ENCODE measurements around the gene ARHGAP19.

ARHGAP19 gene

DNA sequence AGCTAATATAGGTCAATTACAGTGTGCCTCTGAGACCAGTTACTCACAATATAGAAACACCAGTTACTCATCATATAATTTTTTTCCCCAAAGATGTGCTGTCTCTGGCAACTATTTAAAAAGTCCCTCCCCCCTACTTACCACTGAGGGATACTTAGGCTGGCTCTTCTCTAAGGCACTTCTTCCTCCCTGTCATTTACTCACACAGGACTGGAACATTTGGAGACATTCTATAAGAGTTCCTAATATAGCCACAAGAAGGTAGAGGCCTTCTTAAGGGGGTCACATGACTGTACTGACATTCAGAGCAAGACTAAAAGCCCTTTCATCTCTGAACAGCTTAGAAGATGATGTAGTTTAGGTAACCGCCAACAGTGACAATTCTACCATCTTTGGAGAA lies 62.3 kb downstream of the ARHGAP19 start:
- H3K4me3 ChIP-seq (replicated peaks; ENCODE audit: insufficient read depth, low read length) = no peak overlapping the region
- no peak overlapping the region for H3K27ac ChIP-seq (replicated peaks)
- TF ChIP-seq, protein P1, sequence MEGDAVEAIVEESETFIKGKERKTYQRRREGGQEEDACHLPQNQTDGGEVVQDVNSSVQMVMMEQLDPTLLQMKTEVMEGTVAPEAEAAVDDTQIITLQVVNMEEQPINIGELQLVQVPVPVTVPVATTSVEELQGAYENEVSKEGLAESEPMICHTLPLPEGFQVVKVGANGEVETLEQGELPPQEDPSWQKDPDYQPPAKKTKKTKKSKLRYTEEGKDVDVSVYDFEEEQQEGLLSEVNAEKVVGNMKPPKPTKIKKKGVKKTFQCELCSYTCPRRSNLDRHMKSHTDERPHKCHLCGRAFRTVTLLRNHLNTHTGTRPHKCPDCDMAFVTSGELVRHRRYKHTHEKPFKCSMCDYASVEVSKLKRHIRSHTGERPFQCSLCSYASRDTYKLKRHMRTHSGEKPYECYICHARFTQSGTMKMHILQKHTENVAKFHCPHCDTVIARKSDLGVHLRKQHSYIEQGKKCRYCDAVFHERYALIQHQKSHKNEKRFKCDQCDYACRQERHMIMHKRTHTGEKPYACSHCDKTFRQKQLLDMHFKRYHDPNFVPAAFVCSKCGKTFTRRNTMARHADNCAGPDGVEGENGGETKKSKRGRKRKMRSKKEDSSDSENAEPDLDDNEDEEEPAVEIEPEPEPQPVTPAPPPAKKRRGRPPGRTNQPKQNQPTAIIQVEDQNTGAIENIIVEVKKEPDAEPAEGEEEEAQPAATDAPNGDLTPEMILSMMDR (IDR thresholded peaks at IDR 0.05; ENCODE audit: insufficient read depth, low read length) = no peak
- TF ChIP-seq GABPA (IDR thresholded peaks at IDR 0.05; ENCODE audit: low read depth) (no peak), SPI1 (IDR thresholded peaks at IDR 0.05; ENCODE audit: borderline replicate concordance, low read depth) (no peak), REST (IDR thresholded peaks at IDR 0.05; ENCODE audit: insufficient replicate concordance, low read depth) (no peak)
- no peak for DNase-seq (ENCODE audit: low read depth in 1 of 2, low spot score in 1 of 2)
- no peaks in the 10 kb centered on the region for H3K27me3 ChIP-seq (ENCODE audit: insufficient read depth, poor library complexity, severe bottlenecking)

- no peak overlapping the region for H3K4me3 ChIP-seq (replicated peaks; ENCODE audit: insufficient read depth, low read length)
- no peaks in the 10 kb centered on the region for H3K27me3 ChIP-seq (ENCODE audit: insufficient read depth, poor library complexity, severe bottlenecking)
- no peak overlapping the region for H3K27ac ChIP-seq (replicated peaks)
- TF ChIP-seq, protein P1 (IDR thresholded peaks at IDR 0.05; ENCODE audit: insufficient read depth, low read length) = no peak
- no peak for TF ChIP-seq GABPA (IDR thresholded peaks at IDR 0.05; ENCODE audit: low read depth)
- TF ChIP-seq SPI1 (IDR thresholded peaks at IDR 0.05; ENCODE audit: borderline replicate concordance, low read depth) = no peak
- TF ChIP-seq POLR2AphosphoS5 (IDR thresholded peaks at IDR 0.05; ENCODE audit: low read depth) = no peak
- DNase-seq (ENCODE audit: low read depth in 1 of 2, low spot score in 1 of 2) = no peak
Observed at GRCh38 chr10:97229322-97230015, 63.0 kb downstream of the ARHGAP19 start.

DNA sequence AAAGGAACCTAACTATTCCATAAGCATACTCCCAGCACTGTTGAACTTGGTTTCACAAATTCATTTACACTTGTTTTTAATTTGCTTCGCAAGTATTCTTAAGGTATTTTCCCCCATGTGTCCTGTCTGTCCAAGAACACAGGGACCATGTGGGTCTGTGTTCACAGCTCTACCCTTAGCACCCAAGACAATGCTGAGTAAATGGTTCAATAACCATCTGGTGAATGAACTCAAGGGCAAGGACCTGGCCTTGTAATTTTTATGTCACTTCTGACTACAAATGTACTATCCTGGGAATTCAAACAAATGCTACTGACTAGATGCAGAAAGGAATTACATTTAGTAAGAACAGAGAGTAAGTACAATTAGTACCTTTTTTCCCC lies 63.7 kb downstream of the ARHGAP19 start:
- H3K4me3 ChIP-seq (replicated peaks; ENCODE audit: insufficient read depth, low read length) = no peak overlapping the region
- no peak for DNase-seq (ENCODE audit: low read depth in 1 of 2, low spot score in 1 of 2)
- no peak overlapping the region for H3K27ac ChIP-seq (replicated peaks)
- no peak for TF ChIP-seq REST (IDR thresholded peaks at IDR 0.05; ENCODE audit: insufficient replicate concordance, low read depth)
- no peak for TF ChIP-seq GABPA (IDR thresholded peaks at IDR 0.05; ENCODE audit: low read depth)
- no peak for TF ChIP-seq SPI1 (IDR thresholded peaks at IDR 0.05; ENCODE audit: borderline replicate concordance, low read depth)
- TF ChIP-seq POLR2AphosphoS5 (IDR thresholded peaks at IDR 0.05; ENCODE audit: low read depth) = no peak
- TF ChIP-seq, protein P1 (IDR thresholded peaks at IDR 0.05; ENCODE audit: insufficient read depth, low read length) = no peak
- H3K27me3 ChIP-seq (ENCODE audit: insufficient read depth, poor library complexity, severe bottlenecking) = no peaks in the 10 kb centered on the region
